Ramos (cell line): Measurements from ENCODE around the gene ANKRD40CL.

Experiments used
- in situ Hi-C: fragments of 300-500 bp; cut with MboI; formaldehyde crosslinking; loops from one replicate; pipeline ENCODE4 v1.14.3; 2022; ENCODE audit warnings: low sequenced_read_pairs; ENCODE audit not compliant: unreplicated experiment

ANKRD40CL gene

GRCh38 chr17:50721194-50722010 lies 45.9 kb downstream of the ANKRD40CL start:
- in situ Hi-C loops = no loop called here

GRCh38 chr17:50719924-50720794 lies 47.2 kb downstream of the ANKRD40CL start:
- in situ Hi-C loops = no loop called here

GRCh38 chr17:50719144-50719923 lies 48.0 kb downstream of the ANKRD40CL start, which contains the start of gene LUC7L3:
TSS of gene LUC7L3 (plus strand) at chr17:50719603. CDS start at chr17:50719733, 130 bp downstream.
- in situ Hi-C loops = no loop called here

- in situ Hi-C loops = no loop called here
These were observed 51.8 kb downstream of the ANKRD40CL start for GRCh38 chr17:50715471-50715870.

- in situ Hi-C loops = no loop called here
These were observed 54.7 kb downstream of the ANKRD40CL start for GRCh38 chr17:50712641-50713040.
